B cell (primary cell): ENCODE results near the gene CAMK2B.

Experiments
- EZH2 ChIP-seq: IDR thresholded peaks from 2 replicates; pipeline ENCODE4 v1.6.1; 2012; ENCODE audit warnings: borderline replicate concordance, low read depth, mild to moderate bottlenecking, moderate library complexity, low read length; ENCODE audit not compliant: insufficient read depth, poor library complexity, severe bottlenecking
- TF ChIP-seq, protein P1 (sequence below): fragments of 200-600 bp; IDR thresholded peaks from one replicate; pipeline ENCODE4 v1.8.0; 2022; ENCODE audit warnings: antibody characterized with exemption, mild to moderate bottlenecking

GRCh38 chr7:44235582-44236332 lies 89.6 kb downstream of the CAMK2B start:
- TF ChIP-seq, protein P1, sequence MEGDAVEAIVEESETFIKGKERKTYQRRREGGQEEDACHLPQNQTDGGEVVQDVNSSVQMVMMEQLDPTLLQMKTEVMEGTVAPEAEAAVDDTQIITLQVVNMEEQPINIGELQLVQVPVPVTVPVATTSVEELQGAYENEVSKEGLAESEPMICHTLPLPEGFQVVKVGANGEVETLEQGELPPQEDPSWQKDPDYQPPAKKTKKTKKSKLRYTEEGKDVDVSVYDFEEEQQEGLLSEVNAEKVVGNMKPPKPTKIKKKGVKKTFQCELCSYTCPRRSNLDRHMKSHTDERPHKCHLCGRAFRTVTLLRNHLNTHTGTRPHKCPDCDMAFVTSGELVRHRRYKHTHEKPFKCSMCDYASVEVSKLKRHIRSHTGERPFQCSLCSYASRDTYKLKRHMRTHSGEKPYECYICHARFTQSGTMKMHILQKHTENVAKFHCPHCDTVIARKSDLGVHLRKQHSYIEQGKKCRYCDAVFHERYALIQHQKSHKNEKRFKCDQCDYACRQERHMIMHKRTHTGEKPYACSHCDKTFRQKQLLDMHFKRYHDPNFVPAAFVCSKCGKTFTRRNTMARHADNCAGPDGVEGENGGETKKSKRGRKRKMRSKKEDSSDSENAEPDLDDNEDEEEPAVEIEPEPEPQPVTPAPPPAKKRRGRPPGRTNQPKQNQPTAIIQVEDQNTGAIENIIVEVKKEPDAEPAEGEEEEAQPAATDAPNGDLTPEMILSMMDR = no peak
- TF ChIP-seq EZH2 = no peak
